ENCODE results near the gene SLC6A1.

Gene SLC6A1

DNA sequence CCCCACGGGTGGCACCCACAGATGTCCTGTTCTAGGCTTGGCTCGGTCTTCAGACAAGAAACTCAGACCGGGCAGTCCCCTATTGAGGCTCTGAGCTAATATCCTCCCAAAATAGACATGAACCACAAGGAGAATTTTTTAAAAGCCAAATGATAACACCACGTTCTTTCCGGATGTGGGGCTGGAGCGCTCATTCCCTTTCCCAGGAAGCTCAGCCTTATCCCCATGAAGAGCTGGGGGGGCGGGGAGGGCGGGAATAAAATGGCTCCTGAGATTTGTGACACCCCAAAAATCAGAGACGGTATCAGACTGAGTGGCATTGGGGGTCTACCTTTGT lies 1.1 kb downstream of the SLC6A1 start:
- no peak for DNase-seq (ENCODE audit: low read depth in 2 of 2)

DNA sequence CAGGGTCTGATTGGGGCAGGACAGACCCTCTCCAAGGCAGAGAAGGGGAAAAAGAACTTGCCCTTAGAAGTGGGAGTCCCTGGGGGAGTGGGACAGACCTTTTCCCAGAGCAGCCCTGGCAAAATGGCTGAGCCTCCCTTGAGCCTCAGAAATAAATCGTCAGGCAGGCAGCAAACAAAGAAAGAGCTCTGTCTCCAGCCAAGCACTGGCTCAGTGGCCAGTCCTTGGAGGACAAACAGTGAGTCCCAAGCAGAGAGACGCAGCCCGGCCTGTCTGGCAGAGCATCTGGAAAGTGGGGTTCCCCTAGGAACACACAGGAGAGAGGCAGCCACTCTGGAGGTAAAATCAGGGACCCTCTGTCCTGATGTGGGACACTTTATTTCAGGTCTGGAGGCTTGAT lies 1.8 kb downstream of the SLC6A1 start:
- DNase-seq (ENCODE audit: low read depth in 2 of 2) = no peak

DNA sequence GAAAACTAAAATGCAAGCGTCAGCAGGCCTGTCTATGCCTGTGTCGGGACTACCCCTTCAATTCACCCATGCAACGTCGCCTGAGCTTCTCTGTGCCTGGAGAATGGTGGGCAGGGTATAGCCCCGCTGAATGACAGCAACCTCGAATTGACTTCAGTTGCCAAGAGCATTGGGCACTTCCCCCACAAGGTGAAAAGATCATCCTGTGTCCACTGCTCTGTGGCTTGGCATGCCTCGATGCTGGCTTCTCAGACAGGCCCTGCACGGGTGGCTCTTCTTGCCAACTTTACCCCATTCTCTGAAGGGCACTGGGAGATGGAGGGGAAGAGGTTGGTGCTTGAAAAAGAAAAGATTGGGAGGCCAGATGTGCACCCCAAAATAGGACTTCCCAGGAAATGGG lies 3.3 kb downstream of the SLC6A1 start:
- DNase-seq (ENCODE audit: low read depth in 2 of 2) = no peak

DNA sequence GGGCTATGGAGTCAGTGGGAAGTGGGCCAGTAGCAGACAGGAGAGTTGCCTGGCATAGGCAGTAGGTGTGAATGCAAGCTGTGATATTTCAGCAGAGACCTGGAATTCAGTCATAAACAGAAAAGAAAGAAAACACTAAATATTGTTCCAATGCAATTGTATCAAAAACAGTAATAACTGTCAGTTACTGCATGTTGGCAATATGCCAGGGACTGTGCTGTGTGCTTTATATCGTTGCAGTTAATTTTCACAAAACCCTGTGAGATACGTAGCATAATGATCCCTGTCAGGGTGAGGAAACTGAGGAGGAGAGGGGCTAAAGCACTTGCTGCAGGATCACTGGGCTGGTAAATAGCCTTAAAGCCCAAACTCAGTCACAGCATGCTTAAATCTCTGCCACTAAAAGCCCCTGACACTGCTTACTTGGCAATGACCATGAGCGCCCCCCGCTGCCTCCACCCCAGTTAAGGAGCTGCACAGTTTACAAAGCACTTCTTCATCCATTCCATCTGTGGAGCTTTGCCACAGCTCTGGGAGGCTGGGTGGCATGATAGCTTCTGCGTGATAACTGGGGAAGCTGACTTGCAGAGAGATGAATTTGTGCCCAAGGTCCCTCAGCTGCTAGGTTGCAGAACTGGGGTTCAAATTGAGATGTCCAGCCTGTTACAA lies 3.9 kb downstream of the SLC6A1 start:
- no peak for DNase-seq (ENCODE audit: low read depth in 2 of 2)

DNA sequence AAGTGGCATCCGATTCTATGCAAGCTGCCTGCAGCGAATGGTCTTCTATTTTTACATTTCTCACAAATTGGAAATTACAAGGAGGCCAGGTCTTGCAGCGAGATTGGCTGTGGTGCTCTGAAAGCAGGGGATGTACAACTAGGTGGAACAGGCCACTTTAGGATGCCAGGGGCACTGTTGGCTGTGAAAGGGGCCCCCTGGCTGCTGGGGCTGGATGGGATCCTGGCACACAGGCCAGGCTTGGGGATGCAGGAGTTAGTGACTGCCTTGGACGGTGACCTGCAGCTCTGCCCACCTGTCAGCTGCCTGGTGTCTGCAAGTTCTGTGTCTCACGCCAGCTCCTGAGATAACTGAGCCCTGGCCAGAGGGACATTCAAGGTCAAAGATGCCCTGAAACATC lies 4.6 kb downstream of the SLC6A1 start:
- DNase-seq (ENCODE audit: low read depth in 2 of 2) = no peak

DNA sequence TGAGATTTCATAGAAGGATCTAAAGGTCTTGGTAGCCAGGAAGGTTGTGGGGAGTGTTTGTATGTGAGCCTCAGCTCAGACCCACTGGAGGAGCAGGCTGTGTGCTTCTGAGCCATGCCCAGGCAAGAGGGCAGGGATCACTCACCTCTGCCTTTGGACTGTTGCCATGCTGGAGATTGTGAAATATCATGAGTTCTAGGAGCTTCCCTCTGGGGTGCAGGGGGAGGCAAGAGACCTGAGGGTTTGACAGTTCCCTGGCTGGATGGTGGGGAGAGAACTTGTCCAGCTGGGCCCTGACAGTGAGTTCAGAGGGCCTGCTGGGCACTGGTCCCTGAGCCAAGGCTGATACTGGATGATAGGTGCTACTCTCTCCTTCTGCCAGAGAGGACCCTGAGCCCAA lies 6.0 kb downstream of the SLC6A1 start:
- DNase-seq (ENCODE audit: low read depth in 2 of 2) = no peak

DNA sequence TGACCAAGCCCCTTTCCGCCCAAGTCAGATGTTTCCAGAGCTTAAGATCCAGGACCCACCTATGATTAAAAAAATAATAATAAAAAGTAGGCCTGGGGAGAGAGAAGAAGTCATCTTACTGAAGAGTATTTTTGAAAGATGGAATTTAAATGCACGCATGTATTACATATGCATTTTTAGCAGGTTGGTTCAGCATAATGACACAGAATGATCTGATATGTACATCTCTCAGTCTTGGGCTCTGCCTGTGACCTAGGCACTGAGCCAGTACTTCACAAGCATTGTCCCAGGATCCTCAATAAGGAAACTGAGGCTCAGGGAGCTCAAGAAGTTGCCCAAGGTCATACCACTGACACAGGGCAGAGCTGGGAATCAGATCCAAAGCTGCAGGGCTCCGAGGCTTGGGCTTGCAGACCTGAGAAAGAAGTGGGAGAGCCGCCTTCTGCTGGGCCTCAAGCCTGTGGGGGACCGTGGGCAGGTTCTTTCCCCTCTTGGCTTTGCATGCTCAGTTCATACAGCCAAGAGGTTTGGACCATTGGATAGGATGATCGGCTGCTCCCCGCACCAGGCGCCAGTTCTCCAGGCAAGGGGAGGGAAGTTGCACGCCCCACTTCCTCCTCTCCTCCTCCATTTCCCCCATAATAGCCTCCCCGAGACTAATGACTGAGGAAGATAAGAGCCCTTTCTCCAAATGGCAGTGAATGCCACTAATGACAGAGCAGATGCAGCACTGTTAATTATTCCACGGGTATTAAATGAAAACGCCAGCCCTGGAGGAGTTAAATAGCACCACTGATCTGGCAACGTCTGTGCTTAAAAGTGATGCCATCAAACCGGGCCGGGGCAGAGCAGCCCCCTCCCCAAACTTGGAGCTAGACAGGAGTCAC lies 6.9 kb downstream of the SLC6A1 start:
- DNase-seq (ENCODE audit: low read depth in 2 of 2) = no peak

DNA sequence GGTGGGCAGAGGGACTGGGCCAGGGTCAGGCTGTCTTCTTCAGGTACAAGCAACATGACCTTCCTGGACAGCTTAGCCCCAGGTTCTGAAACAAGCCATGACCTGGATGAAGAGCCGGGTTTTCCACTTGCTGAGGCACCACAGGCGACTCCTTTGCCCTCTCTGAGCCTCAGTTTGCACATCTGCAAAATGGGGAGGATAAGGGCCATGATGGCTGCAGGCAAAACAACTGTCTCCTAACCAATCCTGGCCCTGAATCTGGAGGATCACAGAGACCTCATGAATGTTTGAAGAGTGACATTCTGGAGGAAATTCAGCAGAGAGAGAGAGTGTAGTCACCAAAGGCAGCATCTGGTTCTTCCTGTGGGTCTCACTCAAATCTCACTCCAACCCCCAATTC lies 8.0 kb downstream of the SLC6A1 start:
- no peak for DNase-seq (ENCODE audit: low read depth in 2 of 2)

DNA sequence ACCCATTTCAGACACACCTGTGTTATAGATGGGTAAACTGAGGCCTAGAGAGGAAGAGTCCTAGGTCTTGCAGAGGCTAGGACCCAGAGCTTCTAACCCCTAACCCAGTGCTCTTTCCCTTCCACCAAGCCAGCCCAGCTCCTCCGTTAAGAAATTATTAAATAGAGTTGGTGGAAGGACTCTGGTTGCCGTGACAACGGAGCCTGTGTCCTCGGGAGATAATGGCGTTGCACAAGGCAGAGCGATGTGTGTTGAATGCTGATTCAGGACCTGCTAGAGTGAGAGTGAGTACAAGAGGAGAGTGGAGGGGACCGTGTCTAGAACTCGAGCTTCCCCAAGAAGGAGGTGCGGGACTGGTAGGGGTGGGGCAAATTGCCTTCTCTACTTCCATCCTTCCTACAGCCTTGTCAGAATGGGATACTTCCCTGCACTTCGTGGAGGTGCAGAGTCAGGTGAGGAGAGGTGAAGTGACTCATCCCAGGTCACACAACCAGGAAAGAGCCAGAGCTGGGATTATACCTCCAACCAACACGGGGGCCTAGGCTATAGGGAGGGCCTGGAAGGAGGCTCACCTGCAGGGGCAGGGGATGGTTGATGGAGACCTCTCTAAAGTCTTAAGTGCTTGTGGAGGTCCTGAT lies 8.6 kb downstream of the SLC6A1 start:
- no peak for DNase-seq (ENCODE audit: low read depth in 2 of 2)

DNA sequence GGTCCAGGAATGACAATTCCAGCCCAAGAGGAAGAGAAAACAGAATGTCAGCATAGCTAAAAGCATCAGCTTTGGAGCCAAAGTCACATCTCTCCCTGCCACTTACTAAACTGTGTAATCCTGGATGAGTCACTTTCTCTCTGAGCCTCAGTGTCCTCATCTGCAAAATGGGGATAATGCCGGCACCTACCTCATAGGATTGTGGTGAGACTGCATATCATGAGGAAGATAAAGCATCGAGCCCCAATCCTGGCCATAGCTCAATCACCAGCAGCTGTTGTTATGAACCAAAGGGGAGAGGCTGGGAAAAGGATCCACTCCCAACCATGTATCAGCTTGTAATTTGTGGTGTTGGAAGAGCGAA lies 9.1 kb downstream of the SLC6A1 start:
- no peak for DNase-seq (ENCODE audit: low read depth in 2 of 2)

DNA sequence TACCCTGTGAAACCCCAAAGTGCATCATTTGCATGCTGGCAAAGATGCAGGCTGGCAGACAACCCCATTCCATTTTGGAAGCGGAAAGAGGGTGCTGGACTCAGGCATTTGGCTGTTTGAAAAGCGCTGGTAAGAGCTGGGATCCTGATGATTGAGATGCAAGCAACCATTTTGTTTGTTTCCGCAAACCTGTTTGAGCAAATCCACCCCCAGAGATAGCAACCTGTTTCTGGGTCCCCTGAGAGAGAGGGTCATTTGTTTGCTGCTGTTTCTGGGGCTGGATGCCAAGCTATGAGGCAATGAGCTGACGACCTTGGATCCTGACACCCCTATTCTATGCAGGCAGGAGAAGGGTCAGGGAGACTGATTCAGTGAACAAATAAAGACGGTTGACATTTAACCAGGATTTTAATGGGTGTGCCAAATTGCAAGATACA lies 9.8 kb downstream of the SLC6A1 start:
- DNase-seq (ENCODE audit: low read depth in 2 of 2) = no peak

DNA sequence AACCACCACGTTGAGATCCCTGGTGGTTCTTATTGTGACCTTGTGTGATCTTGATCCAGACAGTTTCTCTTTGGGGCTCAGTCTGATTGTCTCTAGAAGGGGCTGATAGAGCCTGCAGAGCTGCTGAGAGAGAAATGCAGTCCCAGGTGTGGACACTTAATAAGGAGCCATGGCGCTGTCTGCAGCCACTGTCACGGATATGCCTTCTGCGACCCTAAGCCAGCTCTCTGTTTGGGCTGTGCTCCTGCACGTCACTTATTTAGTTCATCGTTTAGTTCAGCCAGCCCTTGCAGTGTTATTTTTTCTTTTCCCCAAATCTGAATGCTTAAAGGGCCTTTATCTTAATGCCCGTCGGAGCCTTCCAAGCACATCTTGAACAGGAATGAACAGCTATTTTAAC lies 12.0 kb downstream of the SLC6A1 start:
- no peak for DNase-seq (ENCODE audit: low read depth in 2 of 2)

DNA sequence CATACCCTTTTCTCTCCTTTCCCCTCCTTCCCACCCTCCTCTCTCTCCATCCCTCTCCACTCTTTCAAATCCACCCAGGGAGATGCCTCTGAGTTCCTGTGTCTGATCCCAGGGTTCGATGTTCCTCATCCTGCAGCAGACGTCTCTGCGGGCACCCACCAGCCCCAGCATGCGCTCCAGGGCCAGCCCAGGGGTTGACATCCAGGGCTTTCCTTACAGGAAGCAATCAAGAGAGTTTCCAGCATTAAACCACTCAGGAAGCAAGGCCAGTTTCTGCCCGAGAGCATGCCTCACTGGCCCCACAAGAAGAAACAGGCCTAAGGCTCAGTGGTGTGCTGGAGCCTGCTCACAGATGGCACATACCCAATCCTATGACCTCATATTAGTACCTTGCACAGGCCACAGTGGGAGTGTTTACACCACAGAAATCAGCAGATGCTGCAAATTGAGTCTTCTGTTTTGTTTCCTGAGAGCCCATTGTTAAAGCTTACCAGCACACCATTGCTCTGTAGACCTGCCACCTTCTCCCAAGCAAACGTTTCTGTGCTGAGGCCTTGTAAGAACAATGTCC lies 13.2 kb downstream of the SLC6A1 start:
- no peak for DNase-seq (ENCODE audit: low read depth in 2 of 2)

DNA sequence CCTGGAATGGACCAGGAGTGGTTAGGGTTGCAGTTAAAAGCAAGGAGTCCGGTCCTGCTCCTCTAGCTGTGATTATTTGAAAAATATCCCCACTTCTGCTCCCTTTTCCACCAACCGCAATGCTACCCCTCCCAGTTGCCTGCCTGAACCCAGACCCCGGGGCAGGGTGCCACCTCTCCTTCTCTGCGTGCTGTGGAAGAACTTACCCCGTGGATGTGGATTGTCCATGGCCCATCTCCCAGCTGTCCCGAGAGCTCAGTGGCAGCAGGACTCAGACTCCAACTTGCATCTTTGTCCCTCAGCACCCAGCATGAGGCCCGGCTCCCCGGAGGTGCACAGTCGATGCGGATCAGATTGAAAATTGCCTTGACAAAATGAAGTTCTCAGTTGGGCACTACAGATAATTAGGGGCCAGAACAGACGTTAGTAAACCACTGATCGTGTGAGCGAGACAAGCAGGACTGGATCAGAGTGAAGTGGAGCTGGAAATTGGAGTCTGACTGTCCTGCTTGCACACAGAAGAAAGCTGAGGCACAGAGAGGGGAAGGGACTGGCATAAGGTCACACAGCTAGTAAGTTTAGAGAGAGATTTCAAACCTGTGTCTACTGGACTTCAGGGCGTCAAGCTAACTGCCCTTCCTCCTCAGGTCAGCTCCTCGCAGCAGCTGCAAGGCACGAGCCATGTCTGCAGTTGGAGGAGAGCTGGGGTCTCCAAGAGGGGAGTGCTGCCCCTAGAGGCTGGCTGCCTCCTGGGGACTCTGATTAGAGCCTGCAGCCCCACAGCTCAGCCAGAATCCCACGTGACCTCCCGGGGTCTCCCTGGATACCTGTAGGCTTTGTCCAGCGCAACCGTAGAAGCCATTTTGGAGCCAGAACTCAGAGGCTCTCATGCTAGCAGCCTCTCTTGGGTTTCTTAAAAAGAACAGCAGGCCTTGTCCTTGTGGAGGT lies 14.7 kb downstream of the SLC6A1 start:
- no peak for DNase-seq (ENCODE audit: low read depth in 2 of 2)

DNA sequence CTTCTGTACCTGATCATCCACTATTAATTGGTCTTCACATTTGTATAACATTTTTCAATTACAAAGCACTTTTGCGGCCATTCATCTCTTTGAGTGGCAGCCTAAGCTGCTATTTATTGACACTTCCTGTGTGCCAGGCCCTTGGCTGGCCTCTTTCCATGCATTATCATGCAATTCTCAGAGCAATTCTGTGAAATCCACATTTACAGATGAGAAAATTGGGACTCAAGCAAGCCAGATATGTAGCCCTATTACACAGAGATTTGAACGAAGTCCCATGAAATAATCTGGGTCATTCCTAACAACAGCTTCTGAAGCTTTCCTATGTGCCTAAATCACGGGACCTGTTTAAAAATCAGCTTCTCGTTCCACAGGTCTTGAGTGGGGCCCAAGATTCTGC lies 17.4 kb downstream of the SLC6A1 start:
- no peak for DNase-seq (ENCODE audit: low read depth in 2 of 2)

DNA sequence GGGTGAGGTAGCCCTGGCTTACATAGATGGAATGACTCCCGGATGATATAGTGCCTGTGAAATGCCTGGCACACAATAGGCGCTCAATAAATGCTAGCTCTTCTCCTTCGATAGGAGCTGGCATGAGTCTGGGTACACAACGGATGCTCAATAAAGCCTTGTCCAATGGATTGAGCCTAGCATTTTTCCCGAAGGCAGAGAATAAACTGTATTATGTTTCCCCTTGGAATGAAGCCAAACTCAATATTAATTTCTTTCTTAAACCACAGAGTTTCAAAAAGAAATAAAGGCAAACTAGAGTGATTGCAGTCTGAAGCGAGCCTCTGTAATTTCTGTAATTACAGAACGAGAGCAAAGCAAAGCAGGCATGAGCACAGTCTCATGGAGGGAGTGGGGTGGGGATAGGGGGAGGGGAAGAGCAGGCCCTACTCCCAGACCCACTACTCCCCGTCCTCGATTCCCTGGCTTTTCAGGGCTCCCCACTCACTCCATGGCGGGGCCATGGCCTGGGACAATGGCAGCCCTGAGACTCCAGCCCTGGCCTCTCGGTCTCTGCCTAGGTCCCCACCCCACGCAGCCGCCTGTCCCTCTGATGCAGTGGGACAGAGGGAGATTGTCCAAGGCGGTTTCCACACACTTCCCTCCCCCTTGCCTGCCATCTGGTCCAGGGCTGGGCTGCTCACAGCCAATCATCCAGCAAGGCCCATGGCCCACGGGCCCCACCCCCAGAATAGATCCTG lies 18.0 kb downstream of the SLC6A1 start:
- no peak for DNase-seq (ENCODE audit: low read depth in 2 of 2)

DNA sequence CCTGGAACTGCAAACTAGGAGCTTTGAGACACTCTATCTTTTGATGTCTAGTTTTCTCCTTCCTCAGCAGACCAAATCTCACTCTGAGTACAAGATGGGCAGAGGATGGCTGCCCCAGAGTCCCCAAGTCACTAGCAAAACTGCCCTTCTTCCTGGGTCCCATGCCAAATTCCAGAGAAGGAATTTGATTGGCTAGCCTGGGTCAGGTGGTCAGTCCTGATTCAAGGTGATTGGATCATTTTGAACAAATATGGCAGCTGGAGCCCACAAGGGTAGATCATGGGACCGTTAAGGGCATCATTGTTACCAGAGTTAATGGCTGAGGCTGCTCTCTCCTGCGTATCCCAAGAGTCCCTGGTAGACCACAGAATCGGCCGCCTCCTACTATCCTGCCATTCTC lies 21.7 kb downstream of the SLC6A1 start:
- DNase-seq (ENCODE audit: low read depth in 2 of 2) = no peak

DNA sequence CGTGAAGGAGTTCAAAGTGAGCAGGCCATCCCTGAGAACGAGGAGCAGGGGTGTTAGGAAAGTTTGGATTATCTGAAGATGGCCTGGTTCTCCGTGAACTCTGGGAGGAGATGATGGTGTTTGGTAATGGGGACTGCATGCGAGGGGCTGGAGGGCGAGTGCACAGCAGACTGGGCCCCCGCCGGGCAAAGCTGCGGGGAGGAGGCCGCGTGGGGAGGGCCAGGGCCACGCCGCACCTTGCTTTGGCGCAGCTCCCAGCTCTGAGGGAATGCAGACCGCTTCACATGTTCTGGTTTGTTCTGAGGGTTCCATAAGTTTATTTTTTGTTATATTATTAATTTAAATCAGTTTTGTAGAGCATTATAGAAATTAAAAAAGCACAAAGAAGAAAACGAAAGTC lies 22.2 kb downstream of the SLC6A1 start:
- no peak for DNase-seq (ENCODE audit: low read depth in 2 of 2)

DNA sequence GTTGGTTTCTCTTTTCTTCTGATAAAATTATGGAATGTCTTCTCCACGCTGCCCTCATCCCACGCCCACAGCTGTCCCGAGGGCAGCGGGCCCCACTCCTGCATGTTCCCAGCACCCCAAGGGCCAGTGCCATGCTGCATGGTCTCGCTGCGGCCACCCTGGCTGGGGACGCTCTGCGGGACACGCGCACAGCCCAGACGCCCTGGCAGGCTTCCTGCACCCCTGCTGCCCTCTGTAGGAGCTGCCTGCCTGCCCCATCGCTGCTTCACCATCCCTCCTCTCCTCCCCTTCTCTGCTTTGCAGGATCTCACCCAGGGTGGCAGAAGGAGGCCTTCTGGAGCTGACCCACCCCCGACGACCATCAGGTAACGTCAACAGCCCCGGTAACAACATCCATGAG lies 22.8 kb downstream of the SLC6A1 start:
- DNase-seq (ENCODE audit: low read depth in 2 of 2) = no peak

DNA sequence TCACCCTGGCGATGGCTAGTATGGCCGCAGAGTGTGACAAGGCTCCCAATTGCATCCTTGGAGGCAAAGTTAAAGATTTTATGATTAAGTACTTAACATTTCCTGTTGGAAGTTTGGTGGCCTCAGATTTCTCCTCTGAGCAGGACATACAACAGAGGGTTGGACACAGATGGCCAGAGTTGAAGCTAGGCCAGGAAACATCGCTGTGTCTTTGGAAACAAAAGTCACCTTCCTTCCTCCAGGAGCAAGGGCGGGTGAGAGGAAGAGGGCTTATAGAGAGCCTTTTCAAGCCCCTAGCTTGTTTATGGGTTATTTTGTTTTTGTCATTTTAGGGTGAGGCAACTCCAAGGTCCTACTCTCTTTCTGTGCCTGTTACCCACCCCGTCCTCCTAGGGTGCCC lies 24.2 kb downstream of the SLC6A1 start:
- DNase-seq (ENCODE audit: low read depth in 2 of 2) = no peak

Measured in stimulated activated CD4-positive, alpha-beta T cell treated with anti-CD3 and anti-CD28 coated beads, Interleukin-1b, Interleukin-23, amount 100 ng/mL, for 4 hours (primary cell).